Mucosa of stomach (tissue), 1 donor: Measurements from ENCODE around the gene PLRG1.
"Not testable (repeated sequence)": the region's sequence is repeated elsewhere in the genome, so short reads cannot be mapped to it uniquely, and the experiment has no call there.

Experiments used
- H3K27me3 ChIP-seq: one replicate; pipeline ENCODE4 v1.7.0; 2013; ENCODE audit warnings: mild to moderate bottlenecking, low read length; ENCODE audit not compliant: control insufficient read depth, insufficient read depth
- H3K36me3 ChIP-seq: one replicate; pipeline ENCODE4 v1.7.0; 2013; ENCODE audit warnings: low read length; ENCODE audit not compliant: control insufficient read depth, insufficient read depth
- H3K4me1 ChIP-seq: one replicate; pipeline ENCODE4 v1.7.0; 2013; ENCODE audit warnings: mild to moderate bottlenecking, low read length; ENCODE audit not compliant: control insufficient read depth, insufficient read depth
- H3K4me3 ChIP-seq: one replicate; pipeline ENCODE4 v1.7.0; 2013; ENCODE audit warnings: low read length
- H3K9ac ChIP-seq: one replicate; pipeline ENCODE4 v1.7.0; 2013; ENCODE audit warnings: mild to moderate bottlenecking, low read length, moderate library complexity
- H3K9me3 ChIP-seq: one replicate; pipeline ENCODE4 v1.7.0; 2013; ENCODE audit warnings: mild to moderate bottlenecking, low read length, moderate library complexity; ENCODE audit not compliant: control insufficient read depth
- donor health status: Pancreatic carcinoma.

PLRG1 gene

GRCh38 chr4:154549894-154550790 lies at the start of gene PLRG1:
Gene PLRG1, minus strand, starts transcription at chr4:154550400. Its CDS starts 92 bp downstream, at chr4:154550308.
- Histone ChIP-seq H3K4me1 (peaks cover 6% of the 10 kb centered on the region), H3K27me3 (no peaks in the 10 kb centered on the region), H3K36me3 (no peaks in the 10 kb centered on the region), H3K9me3 (no peaks in the 10 kb centered on the region), H3K9ac (peak within 1 kb of the TSS; percentile 96), H3K4me3 (peak within 1 kb of the TSS; percentile 86)

- H3K27me3 ChIP-seq, result no peaks in the 10 kb centered on the region
- H3K4me1 ChIP-seq, result no peaks in the 10 kb centered on the region
- no peak overlapping the region for H3K4me3 ChIP-seq
- no peaks in the 10 kb centered on the region for H3K36me3 ChIP-seq
- no peak overlapping the region for H3K9ac ChIP-seq
- no peaks in the 10 kb centered on the region for H3K9me3 ChIP-seq
Measured at GRCh38 chr4:154597798-154598774, 47.9 kb upstream of the PLRG1 start.

- H3K4me3 ChIP-seq, H3K9me3 ChIP-seq, H3K9ac ChIP-seq, H3K4me1 ChIP-seq, H3K36me3 ChIP-seq, H3K27me3 ChIP-seq: not testable (repeated sequence)
Measured at GRCh38 chr4:154597281-154597680, 47.1 kb upstream of the PLRG1 start.

GRCh38 chr4:154595807-154596206 lies 45.6 kb upstream of the PLRG1 start:
- H3K27me3 ChIP-seq, result no peaks in the 10 kb centered on the region
- H3K4me3 ChIP-seq, result no peak overlapping the region
- H3K4me1 ChIP-seq, result no peaks in the 10 kb centered on the region
- no peak overlapping the region for H3K9ac ChIP-seq
- no peaks in the 10 kb centered on the region for H3K36me3 ChIP-seq
- no peaks in the 10 kb centered on the region for H3K9me3 ChIP-seq

- H3K36me3 ChIP-seq, H3K4me3 ChIP-seq, H3K27me3 ChIP-seq, H3K4me1 ChIP-seq, H3K9ac ChIP-seq, H3K9me3 ChIP-seq: not testable (repeated sequence)
Measured at GRCh38 chr4:154594343-154594742, 44.1 kb upstream of the PLRG1 start.

GRCh38 chr4:154593868-154594267 lies 43.7 kb upstream of the PLRG1 start:
- no peak overlapping the region for H3K4me3 ChIP-seq
- H3K9me3 ChIP-seq, result no peaks in the 10 kb centered on the region
- no peaks in the 10 kb centered on the region for H3K36me3 ChIP-seq
- H3K27me3 ChIP-seq, result no peaks in the 10 kb centered on the region
- no peaks in the 10 kb centered on the region for H3K4me1 ChIP-seq
- no peak overlapping the region for H3K9ac ChIP-seq

GRCh38 chr4:154591890-154592289 lies 41.7 kb upstream of the PLRG1 start:
- no peaks in the 10 kb centered on the region for H3K36me3 ChIP-seq

GRCh38 chr4:154590329-154591006 lies 40.3 kb upstream of the PLRG1 start, which contains the start of gene FGA:
Gene FGA, minus strand, starts transcription at chr4:154590742. Its CDS starts 55 bp downstream, at chr4:154590687.
- Histone ChIP-seq H3K9ac (no peak within 1 kb of the TSS), H3K36me3 (no peaks in the 10 kb centered on the region), H3K4me1 (no peaks in the 10 kb centered on the region), H3K9me3 (no peaks in the 10 kb centered on the region), H3K27me3 (no peaks in the 10 kb centered on the region), H3K4me3 (no peak within 1 kb of the TSS)

More at GRCh38 chr4:154591890-154592289, 41.7 kb upstream of the PLRG1 start:
- no peaks in the 10 kb centered on the region for H3K27me3 ChIP-seq
- no peak overlapping the region for H3K9ac ChIP-seq
- H3K4me3 ChIP-seq, result no peak overlapping the region
- H3K9me3 ChIP-seq, result no peaks in the 10 kb centered on the region
- H3K4me1 ChIP-seq, result no peaks in the 10 kb centered on the region

GRCh38 chr4:154589296-154590197 lies 39.3 kb upstream of the PLRG1 start:
- H3K27me3 ChIP-seq, result no peaks in the 10 kb centered on the region
- no peaks in the 10 kb centered on the region for H3K9me3 ChIP-seq
- H3K4me1 ChIP-seq, result no peaks in the 10 kb centered on the region
- H3K36me3 ChIP-seq, result no peaks in the 10 kb centered on the region
- no peak overlapping the region for H3K4me3 ChIP-seq
- H3K9ac ChIP-seq, result no peak overlapping the region

GRCh38 chr4:154588198-154588597 lies 38.0 kb upstream of the PLRG1 start:
- Histone ChIP-seq H3K9me3 (no peaks in the 10 kb centered on the region), H3K4me1 (no peaks in the 10 kb centered on the region), H3K27me3 (no peaks in the 10 kb centered on the region), H3K4me3 (no peak overlapping the region), H3K36me3 (no peaks in the 10 kb centered on the region), H3K9ac (no peak overlapping the region)
